NCI-H2029 treated with DMSO at 0.1 percent for 48 hours (cell line): ENCODE results near the gene UBC.
"Not testable (repeated sequence)": the region's sequence is repeated elsewhere in the genome, so short reads cannot be mapped to it uniquely, and the experiment has no call there.

Source experiments
- DNase-seq: peaks from one replicate; lab custom pipeline; 2025; lab: John Stamatoyannopoulos, UW

The UBC gene

DNA sequence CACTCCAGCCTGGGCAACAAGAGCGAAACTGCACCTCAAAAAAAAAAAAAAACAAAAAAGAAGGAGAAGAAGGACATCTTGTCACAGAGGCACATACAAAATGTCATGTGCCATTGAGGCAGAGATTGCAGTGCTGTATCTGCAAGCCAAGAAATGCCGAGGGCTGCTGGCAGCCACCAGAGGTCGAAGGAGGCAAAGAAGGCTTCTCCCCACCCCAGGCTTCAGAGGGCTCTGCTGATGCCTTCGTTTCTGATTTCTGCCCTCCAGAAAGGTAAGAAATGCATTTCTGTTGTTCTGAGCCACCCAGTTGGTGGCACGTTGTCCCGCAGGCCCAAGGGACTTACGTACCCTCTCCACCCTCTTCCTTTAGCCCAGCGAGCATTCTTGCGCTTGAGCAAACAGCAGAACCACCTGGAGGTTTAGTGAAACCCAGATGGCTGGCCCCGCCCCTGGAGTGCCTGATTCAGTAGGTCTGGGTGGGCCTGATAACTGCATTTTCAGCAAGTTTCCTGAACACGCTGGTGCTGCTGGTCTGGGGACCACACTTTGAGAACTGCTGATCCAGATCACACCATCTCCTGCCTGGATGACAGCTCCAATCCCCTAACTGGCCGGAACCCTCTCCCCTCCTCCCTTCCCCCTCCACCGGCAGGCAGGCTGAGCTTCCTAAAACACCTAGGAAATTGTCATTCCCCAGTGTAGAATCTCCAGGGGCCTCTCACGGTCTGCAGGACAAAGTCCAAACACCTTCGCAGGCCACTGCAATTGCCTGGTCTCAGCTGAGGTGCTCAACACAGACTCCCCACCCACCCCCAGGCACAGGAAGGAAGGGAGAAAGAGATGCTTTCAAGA, 29.6 kb downstream of the UBC start:
- DNase-seq: no peak

- DNase-seq: no peak
These were observed 31.0 kb downstream of the UBC start for GRCh38 chr12:124883263-124884130.

DNA sequence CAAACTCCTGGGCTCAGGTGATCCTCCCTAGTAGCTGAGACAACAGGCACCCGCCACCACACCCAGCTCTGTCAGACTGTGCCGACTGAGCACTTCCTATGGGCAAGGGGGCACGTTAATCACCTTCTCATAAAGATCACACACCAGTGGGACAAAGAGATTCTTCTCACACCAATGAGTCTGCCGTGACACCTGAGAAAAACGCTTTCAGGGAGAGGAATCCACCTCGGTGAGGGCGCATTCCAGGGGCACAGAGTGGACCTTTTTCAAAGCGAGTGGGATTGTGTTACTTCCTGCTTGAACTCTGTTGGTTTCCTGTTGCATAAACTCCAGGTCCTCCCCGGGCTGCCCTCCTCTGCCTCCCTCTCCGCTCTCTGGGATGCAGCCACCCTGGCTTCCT, 33.3 kb downstream of the UBC start:
- DNase-seq: no peak

GRCh38 chr12:124880335-124880734, 34.1 kb downstream of the UBC start:
- DNase-seq: not testable (repeated sequence)

GRCh38 chr12:124878795-124879516, 35.5 kb downstream of the UBC start:
- no peak for DNase-seq

- no peak for DNase-seq
These were observed 37.0 kb downstream of the UBC start for GRCh38 chr12:124877423-124877822.

DNA sequence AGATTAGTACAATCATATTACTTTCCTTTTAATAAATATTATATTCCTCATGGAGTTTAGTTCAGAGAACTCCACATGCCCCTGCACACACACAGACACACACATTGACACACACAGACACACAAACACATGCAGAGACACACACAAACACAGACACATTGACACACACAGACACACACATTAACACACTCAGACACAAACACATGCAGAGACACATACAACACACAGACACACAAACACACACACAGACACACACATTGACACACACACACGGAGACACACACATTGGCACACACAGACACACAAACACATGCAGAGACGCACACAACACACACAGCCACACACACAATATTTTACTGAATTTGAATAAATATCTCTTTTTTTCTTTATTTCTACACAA, 38.3 kb downstream of the UBC start:
- no peak for DNase-seq

GRCh38 chr12:124875803-124876132, 38.7 kb downstream of the UBC start:
- no peak for DNase-seq

GRCh38 chr12:124874988-124875802, 39.3 kb downstream of the UBC start:
- no peak for DNase-seq

DNA sequence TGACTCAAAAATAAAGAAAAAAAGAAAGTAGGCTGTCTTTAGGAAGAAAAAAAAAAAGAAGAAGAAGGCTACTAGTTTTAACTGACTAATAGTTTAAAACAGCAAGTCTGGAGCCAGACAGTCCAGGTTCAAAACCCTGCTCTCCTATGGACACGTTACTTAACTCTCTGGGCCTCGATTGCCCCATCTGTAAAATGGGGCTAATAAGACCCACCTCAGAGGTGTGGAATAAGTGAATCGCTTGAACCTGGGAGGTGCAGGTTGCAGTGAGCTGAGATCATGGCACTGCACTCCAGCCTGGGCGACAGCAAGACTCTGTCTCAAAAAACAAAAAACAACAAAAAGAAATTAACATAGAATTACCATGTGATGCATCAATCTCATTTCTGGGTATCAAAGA, 40.3 kb downstream of the UBC start:
- no peak for DNase-seq

DNA sequence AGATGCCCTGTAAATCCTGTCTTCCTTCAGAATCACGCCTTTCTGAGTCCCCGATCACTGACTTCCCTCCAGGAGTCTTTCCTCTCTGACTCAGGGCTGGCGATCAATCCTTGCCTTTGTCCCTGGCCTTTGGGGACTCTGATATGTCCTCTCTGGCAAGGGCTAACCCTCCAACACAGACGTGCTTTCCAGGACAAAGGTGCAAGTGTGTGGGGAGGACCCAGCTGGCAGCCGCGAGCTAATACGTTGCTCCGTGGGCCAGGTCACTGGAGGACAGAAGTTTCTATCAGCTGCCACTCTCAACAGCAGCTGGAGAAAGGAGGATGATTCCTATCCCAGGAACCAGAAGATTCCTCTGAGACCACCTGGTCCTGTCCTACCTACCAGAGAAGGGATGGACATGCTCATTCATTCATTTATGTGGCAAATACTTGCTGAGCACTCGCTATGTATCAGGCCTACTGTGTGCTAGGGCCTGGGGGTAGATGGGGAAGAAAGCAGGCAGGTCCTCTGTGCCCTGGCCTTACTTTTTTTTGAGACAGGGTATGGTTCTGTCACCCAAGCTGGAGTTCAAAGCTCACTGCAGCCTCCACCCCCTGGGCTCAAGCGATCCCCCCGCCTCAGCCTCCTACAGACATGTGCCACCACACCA, 42.3 kb downstream of the UBC start:
- DNase-seq: no peak

DNA sequence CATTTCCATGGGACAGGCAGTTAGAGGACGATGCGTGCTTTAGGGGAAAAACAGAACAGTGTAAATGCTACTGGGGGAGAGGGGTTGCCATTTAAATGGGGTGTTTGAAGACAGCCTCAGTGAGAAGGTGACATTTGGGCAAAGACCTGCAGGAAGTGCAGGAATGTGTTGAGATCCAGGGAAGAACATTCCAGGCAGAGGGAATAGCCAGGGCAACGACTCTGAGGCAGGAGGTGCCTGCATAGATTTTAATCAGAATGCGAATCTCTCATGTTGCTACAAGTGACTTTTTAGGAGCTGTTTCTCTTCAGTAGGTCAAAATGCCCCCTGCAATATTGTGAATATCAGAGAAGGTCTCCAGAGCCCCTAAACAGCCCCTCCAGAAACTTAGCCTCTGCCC, 43.2 kb downstream of the UBC start:
- no peak for DNase-seq

DNA sequence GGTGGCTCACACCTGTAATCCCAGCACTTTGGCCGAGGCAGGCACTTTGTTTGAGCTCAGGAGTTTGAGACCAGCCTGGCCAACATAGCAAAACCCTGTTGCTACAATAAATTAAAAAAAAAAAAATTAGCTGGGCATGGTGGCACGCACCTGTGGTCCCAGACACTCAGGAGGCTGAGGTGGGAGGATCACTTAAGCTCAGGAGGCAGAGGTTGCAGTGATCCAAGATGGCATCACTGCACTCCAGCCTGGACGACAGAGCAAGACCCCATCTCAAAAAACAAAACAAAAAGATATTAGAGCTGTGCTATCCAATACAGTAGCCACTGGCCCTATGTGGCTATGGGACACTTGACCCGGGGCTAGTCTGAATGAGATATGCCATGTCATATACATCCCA, 43.9 kb downstream of the UBC start:
- no peak for DNase-seq

- DNase-seq: no peak
These were observed 45.3 kb downstream of the UBC start for GRCh38 chr12:124869059-124869665.

GRCh38 chr12:124868252-124869058, 46.0 kb downstream of the UBC start:
- no peak for DNase-seq

DNA sequence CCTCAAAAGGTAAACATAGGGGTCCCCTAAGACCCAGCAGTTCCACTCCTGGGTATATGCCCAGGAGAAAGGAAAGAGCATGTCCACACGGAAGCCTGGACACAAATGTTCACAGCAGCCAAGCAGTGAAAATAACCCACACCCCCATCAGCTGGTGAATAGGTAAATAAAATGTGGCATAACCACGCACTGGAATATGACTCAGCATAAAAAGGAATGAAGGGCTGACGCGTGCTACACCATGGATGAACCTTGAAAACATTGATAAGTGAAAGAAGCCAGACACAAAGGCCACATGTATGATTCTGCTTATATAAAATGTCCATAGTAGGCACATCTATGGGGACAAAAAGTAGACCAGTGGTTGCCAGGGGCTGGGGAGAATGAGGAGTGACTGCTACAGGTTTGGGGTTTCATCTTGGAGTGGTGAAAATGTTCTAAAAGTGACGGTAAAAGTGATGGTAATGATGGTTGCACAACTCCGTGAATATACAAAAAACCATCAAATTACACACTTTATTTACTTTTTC, 47.0 kb downstream of the UBC start:
- no peak for DNase-seq

DNA sequence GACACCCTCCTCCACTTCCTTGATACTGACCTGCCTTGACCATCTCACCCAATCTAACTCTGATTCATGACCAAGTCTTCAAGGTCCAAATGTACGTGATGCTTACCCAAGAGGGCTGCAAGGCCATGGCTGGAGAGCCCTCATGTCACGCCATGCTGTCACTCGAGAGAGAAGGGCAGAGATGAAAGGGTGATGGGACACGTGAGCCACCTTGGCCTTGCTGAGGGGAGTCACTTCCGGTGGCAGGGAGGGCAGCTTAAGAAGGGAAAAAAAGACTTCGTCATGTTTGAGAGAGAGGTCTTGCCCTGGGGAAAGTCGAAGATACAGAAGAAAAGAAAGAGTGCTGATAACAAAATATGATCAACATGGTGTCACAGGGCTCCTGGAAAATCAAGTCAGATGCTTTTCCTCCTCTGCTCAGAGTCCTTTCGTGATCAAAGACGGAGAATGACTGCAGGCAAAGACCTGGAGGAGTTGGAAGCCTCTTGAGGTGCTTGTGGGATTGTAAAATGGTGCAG, 47.5 kb downstream of the UBC start:
- no peak for DNase-seq

DNA sequence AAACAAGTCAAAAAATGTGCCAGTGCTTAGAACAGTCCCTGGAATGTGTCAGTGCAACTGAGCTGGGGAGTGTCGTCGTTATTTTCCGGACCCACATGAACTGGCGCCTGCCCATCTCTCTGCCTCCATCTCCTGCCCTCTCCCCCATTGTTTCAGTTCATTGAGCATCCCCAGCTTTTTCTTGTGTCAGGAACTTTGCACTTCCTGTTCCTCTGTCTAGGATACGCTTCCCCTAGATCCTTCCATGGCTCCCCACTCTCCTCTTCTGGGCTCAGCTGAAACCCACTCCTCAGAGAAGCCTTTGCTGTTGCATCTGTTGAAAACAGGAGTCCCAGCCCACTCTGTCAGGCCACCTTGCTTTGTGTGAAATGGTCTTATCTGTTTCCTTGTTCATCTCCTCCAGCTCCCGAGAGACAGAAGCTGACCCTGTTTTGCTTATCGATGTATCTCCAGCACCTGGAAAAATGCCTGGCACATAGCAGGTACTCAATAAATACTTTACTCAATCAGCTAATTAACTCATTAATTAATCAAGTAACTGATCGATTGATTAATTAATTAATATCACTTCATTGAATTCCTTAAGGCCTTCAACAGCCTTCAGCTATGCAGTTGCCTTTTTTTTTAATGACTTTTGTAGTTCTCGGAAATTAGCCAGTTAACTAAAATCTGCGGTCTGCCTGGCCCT, 48.1 kb downstream of the UBC start:
- no peak for DNase-seq

GRCh38 chr12:124865728-124866127, 48.7 kb downstream of the UBC start:
- no peak for DNase-seq
